ENCODE measurements around the gene AMMECR1. TPM values are rescaled to one million over a fixed set of nuclear protein-coding genes. Genes with fewer than 3 reads are reported as not detected.

The AMMECR1 gene
- total RNA-seq, 4 donors from 2014 or later = 6.7 to 13.8 (median 8.9) TPM

GRCh38 chrX:110321081-110321480 is 3.2 kb upstream of the AMMECR1 start:
- ATAC-seq (ENCODE audit: low FRiP score) = no peak
- no peak for TF ChIP-seq CTCF (IDR thresholded peaks at IDR 0.05)
- DNase-seq (ENCODE audit: low spot score) = no peak

GRCh38 chrX:110320381-110320987 is 2.6 kb upstream of the AMMECR1 start:
- DNase-seq (ENCODE audit: low spot score) = no peak
- no peak for ATAC-seq (ENCODE audit: low FRiP score)
- TF ChIP-seq CTCF (IDR thresholded peaks at IDR 0.05) = no peak

- no peak for ATAC-seq (ENCODE audit: low FRiP score)
- DNase-seq (ENCODE audit: low spot score) = no peak
- TF ChIP-seq CTCF (IDR thresholded peaks at IDR 0.05) = no peak
These were observed 731 bp upstream of the AMMECR1 start for GRCh38 chrX:110318664-110318968.

GRCh38 chrX:110317061-110317819 is 645 bp downstream of the AMMECR1 start:
- no peak for TF ChIP-seq CTCF (IDR thresholded peaks at IDR 0.05)
- ATAC-seq (ENCODE audit: low FRiP score) (peak; percentile 23), DNase-seq (ENCODE audit: low spot score) (no peak)

- ATAC-seq (ENCODE audit: low FRiP score) (no peak), DNase-seq (ENCODE audit: low spot score) (no peak)
- no peak for TF ChIP-seq CTCF (IDR thresholded peaks at IDR 0.05)
These were observed 1.4 kb downstream of the AMMECR1 start for GRCh38 chrX:110316351-110317060.

- ATAC-seq (ENCODE audit: low FRiP score) (no peak), DNase-seq (ENCODE audit: low spot score) (no peak)
- TF ChIP-seq CTCF (IDR thresholded peaks at IDR 0.05) = no peak
These were observed 2.3 kb downstream of the AMMECR1 start for GRCh38 chrX:110315551-110315950.

All from omental fat pad (tissue), 4 donors.